HG02970 (cell line): ENCODE data around the gene ACTL6A.

ENCODE experiments used
- ATAC-seq: cut with Tn5 transposase; IDR thresholded peaks from one replicate; pipeline ENCODE4 v1.9.1; 2021; ENCODE audit warnings: mild to moderate bottlenecking, moderate library complexity, moderate number of reproducible peaks; ENCODE audit not compliant: unreplicated experiment, low FRiP score

The ACTL6A gene

GRCh38 chr3:179589143-179589542 lies 26.4 kb downstream of the ACTL6A start:
- no peak for ATAC-seq

- no peak for ATAC-seq
Observed at GRCh38 chr3:179590669-179591068, 27.9 kb downstream of the ACTL6A start.

- no peak for ATAC-seq
Observed at GRCh38 chr3:179591313-179591712, 28.6 kb downstream of the ACTL6A start.

GRCh38 chr3:179599531-179599930 lies 36.8 kb downstream of the ACTL6A start:
- no peak for ATAC-seq

- no peak for ATAC-seq
Observed at GRCh38 chr3:179603321-179603720, 40.6 kb downstream of the ACTL6A start.

- no peak for ATAC-seq
Observed at GRCh38 chr3:179603831-179604230, 41.1 kb downstream of the ACTL6A start.

- ATAC-seq = peak; percentile 99
Observed at GRCh38 chr3:179604321-179605078, 41.8 kb downstream of the ACTL6A start, which contains the start of the genes MRPL47 and NDUFB5. TSS of gene MRPL47 (minus strand) at chr3:179604638. CDS start at chr3:179604624, 14 bp downstream. TSS of gene NDUFB5 (plus strand) at chr3:179604794. CDS start at chr3:179604816, 22 bp downstream.

GRCh38 chr3:179606534-179607085 lies 43.9 kb downstream of the ACTL6A start:
- no peak for ATAC-seq

- ATAC-seq = peak; percentile 36
Observed at GRCh38 chr3:179608931-179609720, 46.4 kb downstream of the ACTL6A start.

- no peak for ATAC-seq
Observed at GRCh38 chr3:179610066-179610465, 47.3 kb downstream of the ACTL6A start.

GRCh38 chr3:179613807-179614206 lies 51.1 kb downstream of the ACTL6A start:
- ATAC-seq = no peak

- no peak for ATAC-seq
Observed at GRCh38 chr3:179615458-179616173, 52.9 kb downstream of the ACTL6A start.

GRCh38 chr3:179622023-179622422 lies 59.3 kb downstream of the ACTL6A start:
- ATAC-seq = no peak

- no peak for ATAC-seq
Observed at GRCh38 chr3:179624451-179624850, 61.7 kb downstream of the ACTL6A start.

GRCh38 chr3:179630753-179631451 lies 68.2 kb downstream of the ACTL6A start:
- ATAC-seq = no peak
